Heart left ventricle (tissue), 13 donors: Measurements from ENCODE around the gene MSN.
"Not testable (repeated sequence)": the region's sequence is repeated elsewhere in the genome, so short reads cannot be mapped to it uniquely, and the experiment has no call there.

ENCODE experiments used
- CTCF ChIP-seq, 12 donors: fragments of 200-600 bp; sonication (generic) in 4 of 12; IDR thresholded peaks; one replicate each; pipeline versions ENCODE4 v1.5.0 to v1.8.0; 2018 to 2022; ENCODE audit warnings: antibody characterized with exemption in 12 of 12, mild to moderate bottlenecking in 5 of 12
- POLR2A ChIP-seq, 2 donors: fragments of 450-650 bp; IDR thresholded peaks; one replicate each; pipeline ENCODE4 v1.6.1; 2017; ENCODE audit warnings: antibody characterized with exemption in 2 of 2, mild to moderate bottlenecking in 2 of 2, moderate library complexity in 2 of 2
- donor health status: ischemic (EF 13 %, LVEDD 7.1; RV severe dilation, severe dysfunction).
- donor health status: DM: no; HTN: yes; CAD: no.
- donor health status: DM: no; HTN: no; CAD: no.
- donor health status: ischemic (EF 25% LVEDD 6.9; RV normal size, moderate dysfunction).
- donor health status: ischemic (EF 25% LVEDD 5.7; RV mildly dilated, moderate dysfunction).
- donor health status: ischemic (EF 35%, LVEDD 5.7; RV mildly dilated, moderate dysfunction).
- donor health status: nonischemic (EF 11% LVEDD 7.7; RV severe dilation, severe dysfunction).
- donor health status: DM: yes; HTN: yes; CAD: no.
- donor health status: PGD.
- donor health status: ischemic (EF 29% LVEDD 5.4; RV normal size, mild dysfunction).
- donor health status: nonischemic (EF 23%, LVEDD 6.1; RV moderate dilation, normal function).

DNA sequence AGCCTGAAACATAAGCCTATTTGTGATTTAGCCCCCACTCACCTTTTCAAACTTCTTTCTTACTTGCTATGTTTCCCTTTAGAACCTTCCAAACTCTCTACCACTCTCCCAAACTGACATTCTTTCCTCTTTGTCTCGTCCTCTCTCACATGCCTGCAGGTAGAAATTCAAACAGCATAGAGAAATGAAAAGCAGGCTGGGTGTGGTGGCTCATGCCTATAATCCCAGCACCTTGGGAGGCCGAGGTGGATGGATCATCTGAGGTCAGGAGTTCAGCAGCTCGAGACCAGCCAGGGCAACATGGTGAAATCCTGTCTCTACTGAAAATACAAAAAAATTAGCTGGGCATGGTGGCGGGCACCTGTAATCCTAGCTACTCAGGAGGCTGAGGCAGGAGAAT is 31.2 kb upstream of the MSN start:
- not testable (repeated sequence) for TF ChIP-seq CTCF, POLR2A (IDR thresholded peaks at IDR 0.05)
